Stimulated activated CD8-positive, alpha-beta memory T cell treated with anti-CD3 and anti-CD28 coated beads, Interleukin-2, amount 100 ng/mL, for 1 hour (primary cell): ENCODE results near the gene SLC4A2.
"Not testable (repeated sequence)": the region's sequence is repeated elsewhere in the genome, so short reads cannot be mapped to it uniquely, and the experiment has no call there.

Experiments
- DNase-seq, 2 donors: peaks; one replicate each; pipeline ENCODE4 v3.0.0-alpha.2; 2020; ENCODE audit warnings: low read depth in 2 of 2

The SLC4A2 gene, protein sequence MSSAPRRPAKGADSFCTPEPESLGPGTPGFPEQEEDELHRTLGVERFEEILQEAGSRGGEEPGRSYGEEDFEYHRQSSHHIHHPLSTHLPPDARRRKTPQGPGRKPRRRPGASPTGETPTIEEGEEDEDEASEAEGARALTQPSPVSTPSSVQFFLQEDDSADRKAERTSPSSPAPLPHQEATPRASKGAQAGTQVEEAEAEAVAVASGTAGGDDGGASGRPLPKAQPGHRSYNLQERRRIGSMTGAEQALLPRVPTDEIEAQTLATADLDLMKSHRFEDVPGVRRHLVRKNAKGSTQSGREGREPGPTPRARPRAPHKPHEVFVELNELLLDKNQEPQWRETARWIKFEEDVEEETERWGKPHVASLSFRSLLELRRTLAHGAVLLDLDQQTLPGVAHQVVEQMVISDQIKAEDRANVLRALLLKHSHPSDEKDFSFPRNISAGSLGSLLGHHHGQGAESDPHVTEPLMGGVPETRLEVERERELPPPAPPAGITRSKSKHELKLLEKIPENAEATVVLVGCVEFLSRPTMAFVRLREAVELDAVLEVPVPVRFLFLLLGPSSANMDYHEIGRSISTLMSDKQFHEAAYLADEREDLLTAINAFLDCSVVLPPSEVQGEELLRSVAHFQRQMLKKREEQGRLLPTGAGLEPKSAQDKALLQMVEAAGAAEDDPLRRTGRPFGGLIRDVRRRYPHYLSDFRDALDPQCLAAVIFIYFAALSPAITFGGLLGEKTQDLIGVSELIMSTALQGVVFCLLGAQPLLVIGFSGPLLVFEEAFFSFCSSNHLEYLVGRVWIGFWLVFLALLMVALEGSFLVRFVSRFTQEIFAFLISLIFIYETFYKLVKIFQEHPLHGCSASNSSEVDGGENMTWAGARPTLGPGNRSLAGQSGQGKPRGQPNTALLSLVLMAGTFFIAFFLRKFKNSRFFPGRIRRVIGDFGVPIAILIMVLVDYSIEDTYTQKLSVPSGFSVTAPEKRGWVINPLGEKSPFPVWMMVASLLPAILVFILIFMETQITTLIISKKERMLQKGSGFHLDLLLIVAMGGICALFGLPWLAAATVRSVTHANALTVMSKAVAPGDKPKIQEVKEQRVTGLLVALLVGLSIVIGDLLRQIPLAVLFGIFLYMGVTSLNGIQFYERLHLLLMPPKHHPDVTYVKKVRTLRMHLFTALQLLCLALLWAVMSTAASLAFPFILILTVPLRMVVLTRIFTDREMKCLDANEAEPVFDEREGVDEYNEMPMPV

GRCh38 chr7:151059367-151060112, at the start of gene SLC4A2:
Gene SLC4A2, plus strand, starts transcription at chr7:151059589. Its CDS starts 2,399 bp downstream, at chr7:151061988.
- peak; percentile 49 to 52 for DNase-seq

DNA sequence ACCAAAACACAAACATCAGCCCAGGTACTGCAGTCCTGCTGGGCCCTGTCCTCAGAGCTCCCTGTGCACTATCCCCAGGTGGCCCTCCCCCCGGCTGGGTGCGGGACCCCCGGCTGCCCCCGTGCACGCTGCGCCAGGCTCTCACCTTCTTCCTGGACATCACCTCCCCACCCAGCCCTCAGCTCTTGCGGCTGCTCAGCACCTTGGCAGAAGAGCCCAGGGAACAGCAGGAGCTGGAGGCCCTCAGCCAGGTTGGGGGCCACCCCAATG, 49.4 kb upstream of the SLC4A2 start:
- DNase-seq, result no peak

DNA sequence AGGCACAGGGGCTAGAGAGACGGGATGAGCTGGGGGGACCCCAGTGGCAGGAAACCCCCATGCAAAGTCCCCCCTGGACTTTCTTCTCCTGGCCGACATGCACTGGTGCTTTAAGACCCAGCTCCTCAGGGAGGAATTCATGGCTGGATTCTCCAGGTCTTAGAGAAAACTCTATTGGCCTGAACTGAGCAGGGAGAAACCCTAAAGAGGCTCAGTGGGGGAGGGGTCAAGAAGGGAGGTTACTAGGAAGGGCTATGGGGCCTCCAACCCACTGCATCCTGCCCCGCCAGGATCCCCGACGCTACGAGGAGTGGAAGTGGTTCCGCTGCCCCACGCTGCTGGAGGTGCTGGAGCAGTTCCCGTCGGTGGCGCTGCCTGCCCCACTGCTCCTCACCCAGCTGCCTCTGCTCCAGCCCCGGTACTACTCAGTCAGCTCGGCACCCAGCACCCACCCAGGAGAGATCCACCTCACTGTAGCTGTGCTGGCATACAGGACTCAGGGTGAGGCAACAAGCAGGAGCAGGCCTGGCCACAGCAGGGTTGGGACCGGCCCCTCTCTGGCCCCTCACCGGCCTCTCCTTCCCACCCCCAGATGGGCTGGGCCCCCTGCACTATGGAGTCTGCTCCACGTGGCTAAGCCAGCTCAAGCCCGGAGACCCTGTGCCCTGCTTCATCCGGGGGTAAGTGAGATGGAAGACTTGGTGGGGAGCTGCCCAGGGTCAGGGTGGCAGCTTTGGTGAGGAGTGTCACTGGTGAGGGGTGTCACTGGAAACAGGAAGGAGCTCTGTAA, 48.9 kb upstream of the SLC4A2 start:
- no peak for DNase-seq

DNA sequence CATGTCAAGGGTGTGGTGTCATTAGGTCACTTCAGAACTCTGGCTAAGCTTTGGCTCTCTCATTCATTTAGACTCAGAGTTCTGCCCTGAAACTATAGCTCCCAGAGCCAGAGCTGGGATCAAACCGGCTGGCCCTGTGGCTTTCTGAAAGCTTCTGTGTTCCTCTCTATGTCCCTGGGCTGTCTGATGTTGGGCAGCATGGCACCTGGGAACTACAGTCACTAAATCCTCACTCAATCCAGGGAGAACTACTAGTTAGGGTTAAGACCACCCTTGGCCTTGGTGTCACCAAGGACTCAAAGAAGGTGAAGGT, 48.3 kb upstream of the SLC4A2 start:
- no peak for DNase-seq

DNA sequence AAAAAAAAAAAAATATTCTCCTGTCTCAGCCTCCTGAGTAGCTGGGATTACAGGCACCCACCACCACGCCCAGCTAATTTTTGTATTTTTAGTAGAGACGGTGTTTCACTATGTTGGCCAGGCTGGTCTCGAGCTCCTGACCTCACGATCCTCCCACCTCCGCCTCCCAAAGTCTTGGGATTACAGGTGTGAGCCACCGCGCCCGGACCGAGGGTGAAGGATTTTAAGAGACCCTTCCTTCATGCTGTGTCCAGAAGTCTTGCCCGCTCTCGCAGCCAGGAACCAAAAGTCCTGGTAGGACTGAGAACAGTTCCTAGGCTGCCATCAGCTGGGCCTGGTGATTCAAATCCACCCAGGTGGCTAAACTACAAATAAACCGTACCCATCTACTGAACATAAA, 47.8 kb upstream of the SLC4A2 start:
- not testable (repeated sequence) for DNase-seq

- no peak for DNase-seq
Measured at GRCh38 chr7:151012031-151012692, 47.2 kb upstream of the SLC4A2 start.

DNA sequence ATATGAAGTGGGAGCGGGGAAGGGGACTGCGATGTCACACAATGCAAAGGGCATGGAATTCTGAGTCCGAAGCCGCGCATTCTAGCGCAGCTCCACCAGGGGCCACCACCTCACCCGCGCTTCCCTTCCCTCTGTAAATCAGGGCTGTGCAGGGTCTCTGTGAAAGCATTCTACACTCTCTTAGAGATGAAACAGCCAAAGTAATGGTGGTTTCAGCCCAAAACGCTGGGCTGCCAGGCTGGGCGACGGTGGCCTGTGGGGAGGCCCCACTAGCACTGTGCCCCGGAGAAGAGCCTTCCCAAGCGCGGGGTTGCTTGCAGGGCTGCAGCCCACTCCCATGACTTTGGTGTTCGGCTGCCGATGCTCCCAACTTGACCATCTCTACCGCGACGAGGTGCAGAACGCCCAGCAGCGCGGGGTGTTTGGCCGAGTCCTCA, 46.5 kb upstream of the SLC4A2 start:
- no peak for DNase-seq

GRCh38 chr7:151013356-151013732, 46.0 kb upstream of the SLC4A2 start:
- no peak for DNase-seq

- peak; percentile 59 to 78 for DNase-seq
Measured at GRCh38 chr7:151013733-151014497, 45.5 kb upstream of the SLC4A2 start.

GRCh38 chr7:151014950-151015349, 44.4 kb upstream of the SLC4A2 start:
- DNase-seq, result no peak

GRCh38 chr7:151015967-151016366, 43.4 kb upstream of the SLC4A2 start:
- no peak for DNase-seq

- no peak for DNase-seq
Measured at GRCh38 chr7:151016505-151016904, 42.9 kb upstream of the SLC4A2 start.

DNA sequence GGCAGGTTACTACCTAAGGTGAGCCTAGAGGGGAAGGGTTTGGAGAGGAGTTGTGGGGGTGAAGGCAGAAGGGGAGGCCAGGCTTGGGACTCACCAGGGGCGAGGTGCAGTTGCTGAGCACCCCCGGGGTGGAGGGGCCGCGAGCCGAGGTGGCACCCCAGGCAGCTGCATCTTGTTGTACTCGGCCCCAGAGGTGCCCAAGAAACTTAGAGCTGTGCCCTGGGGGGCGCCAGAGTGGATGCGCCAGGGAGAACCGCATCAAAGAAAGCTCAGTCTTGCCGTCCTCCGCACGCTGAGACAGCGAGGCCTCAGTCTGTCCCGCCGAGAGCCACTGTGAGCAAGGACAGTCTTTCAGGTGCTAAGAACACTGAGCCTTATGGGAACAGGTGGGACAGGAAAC, 42.4 kb upstream of the SLC4A2 start:
- no peak for DNase-seq

GRCh38 chr7:151017370-151017952, 41.9 kb upstream of the SLC4A2 start:
- DNase-seq, result no peak

- peak; percentile 57 to 67 for DNase-seq
Measured at GRCh38 chr7:151017953-151018420, 41.4 kb upstream of the SLC4A2 start.

- no peak for DNase-seq
Measured at GRCh38 chr7:151018421-151019129, 40.8 kb upstream of the SLC4A2 start.

DNA sequence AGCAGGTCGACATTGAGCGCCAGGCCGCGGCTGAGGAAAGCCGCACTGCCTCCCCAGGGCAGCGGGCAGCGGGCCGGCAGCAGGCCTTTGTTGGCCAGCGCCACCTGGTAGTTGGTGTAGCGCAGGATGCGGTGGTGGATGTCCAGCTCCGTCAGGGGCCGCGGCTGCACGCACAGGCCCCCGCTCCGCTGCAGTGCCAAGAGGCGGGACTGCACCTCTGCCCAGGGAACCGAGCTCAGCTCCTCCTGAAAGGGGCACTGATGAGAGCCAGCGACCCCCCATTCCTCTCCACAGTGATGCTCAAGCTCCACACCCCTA, 40.3 kb upstream of the SLC4A2 start:
- DNase-seq, result no peak

DNA sequence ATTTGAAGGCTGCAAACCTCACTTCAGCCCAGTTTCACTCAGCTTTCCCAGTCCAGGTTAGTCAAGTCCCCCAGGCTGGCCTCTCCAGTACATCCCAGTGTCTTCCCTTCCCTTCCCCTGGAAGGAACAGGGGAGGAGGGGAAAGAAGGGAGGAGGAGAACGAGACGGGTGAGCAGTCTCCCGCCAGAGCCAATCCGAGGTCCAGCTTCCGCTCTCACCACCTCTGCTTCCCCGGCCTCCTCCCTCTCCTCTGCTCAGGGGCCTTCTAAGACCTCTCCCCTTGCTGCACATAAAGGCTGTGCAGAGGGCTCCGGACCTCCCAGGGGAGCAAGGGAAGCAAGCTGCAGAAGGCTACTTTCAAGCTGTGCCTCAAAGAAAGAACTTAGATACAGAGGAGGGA, 39.2 kb upstream of the SLC4A2 start:
- no peak for DNase-seq

- DNase-seq, result no peak
Measured at GRCh38 chr7:151023232-151023631, 36.2 kb upstream of the SLC4A2 start.
